Measurements from ENCODE around the gene CD72. TPM values are rescaled to one million over a fixed set of nuclear protein-coding genes. Genes with fewer than 3 reads are reported as not detected.

CD72 gene
- total RNA-seq, 1 experiment from 2014 or later = 0.95 TPM

DNA sequence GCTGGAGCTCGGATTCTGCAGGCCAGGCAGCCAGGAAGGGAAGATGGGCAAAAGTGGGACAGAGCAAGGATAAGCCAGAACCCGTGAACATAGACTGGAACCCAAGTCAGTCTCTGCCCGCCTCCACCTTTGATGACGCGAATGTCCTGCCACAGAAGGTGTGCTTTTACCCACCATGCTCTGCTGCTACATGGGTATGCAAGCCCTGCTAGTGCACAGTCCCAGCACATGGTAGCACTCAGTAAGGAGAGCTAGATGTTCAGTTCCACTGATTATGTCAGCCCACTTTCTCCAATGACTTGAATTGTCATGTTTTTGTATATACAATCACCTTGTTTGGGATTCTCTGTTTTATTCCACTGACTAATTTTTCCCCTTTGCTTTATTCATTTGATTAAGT is 11.4 kb upstream of the CD72 start:
- Mint-ChIP-seq H3K27ac (ENCODE audit: unreplicated experiment) (no peak overlapping the region), H3K27me3 (ENCODE audit: insufficient read depth, unreplicated experiment) (no peaks in the 10 kb centered on the region), H3K4me3 (ENCODE audit: unreplicated experiment) (no peak overlapping the region), H3K36me3 (ENCODE audit: insufficient read depth, unreplicated experiment) (no peaks in the 10 kb centered on the region), H3K9me3 (ENCODE audit: unreplicated experiment) (no peaks in the 10 kb centered on the region), H3K4me1 (ENCODE audit: low read depth, unreplicated experiment) (no peaks in the 10 kb centered on the region)
- Histone ChIP-seq H3K27me3 (replicated peaks; ENCODE audit: control insufficient read depth, insufficient read depth, low read length) (no peaks in the 10 kb centered on the region), H3K36me3 (ENCODE audit: control insufficient read depth, insufficient read depth, low read length) (no peaks in the 10 kb centered on the region), H3K4me3 (ENCODE audit: low read depth, low read length) (no peak overlapping the region), H3K9me3 (no peaks in the 10 kb centered on the region), H3K4me1 (no peaks in the 10 kb centered on the region)
- ChIA-PET POLR2A (interaction anchor here (0.7 kb wide), 1 partner anchor 13 kb away, joined by 6 read pairs; no protein-coding TSS in a partner anchor), CTCF (no interaction called here)
- no peak for DNase-seq
- intact Hi-C loops (cut with micrococcal nuclease; ENCODE audit: unreplicated experiment) = no loop called here
- TF ChIP-seq, protein P1, sequence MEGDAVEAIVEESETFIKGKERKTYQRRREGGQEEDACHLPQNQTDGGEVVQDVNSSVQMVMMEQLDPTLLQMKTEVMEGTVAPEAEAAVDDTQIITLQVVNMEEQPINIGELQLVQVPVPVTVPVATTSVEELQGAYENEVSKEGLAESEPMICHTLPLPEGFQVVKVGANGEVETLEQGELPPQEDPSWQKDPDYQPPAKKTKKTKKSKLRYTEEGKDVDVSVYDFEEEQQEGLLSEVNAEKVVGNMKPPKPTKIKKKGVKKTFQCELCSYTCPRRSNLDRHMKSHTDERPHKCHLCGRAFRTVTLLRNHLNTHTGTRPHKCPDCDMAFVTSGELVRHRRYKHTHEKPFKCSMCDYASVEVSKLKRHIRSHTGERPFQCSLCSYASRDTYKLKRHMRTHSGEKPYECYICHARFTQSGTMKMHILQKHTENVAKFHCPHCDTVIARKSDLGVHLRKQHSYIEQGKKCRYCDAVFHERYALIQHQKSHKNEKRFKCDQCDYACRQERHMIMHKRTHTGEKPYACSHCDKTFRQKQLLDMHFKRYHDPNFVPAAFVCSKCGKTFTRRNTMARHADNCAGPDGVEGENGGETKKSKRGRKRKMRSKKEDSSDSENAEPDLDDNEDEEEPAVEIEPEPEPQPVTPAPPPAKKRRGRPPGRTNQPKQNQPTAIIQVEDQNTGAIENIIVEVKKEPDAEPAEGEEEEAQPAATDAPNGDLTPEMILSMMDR (IDR thresholded peaks at IDR 0.05; ENCODE audit: insufficient read depth in 1 of 2, low read depth in 1 of 2, low read length in 1 of 2, severe bottlenecking in 1 of 2, unreplicated experiment in 1 of 2) = no peak
- BruUV-seq (replicated peaks) = no TSS peak

DNA sequence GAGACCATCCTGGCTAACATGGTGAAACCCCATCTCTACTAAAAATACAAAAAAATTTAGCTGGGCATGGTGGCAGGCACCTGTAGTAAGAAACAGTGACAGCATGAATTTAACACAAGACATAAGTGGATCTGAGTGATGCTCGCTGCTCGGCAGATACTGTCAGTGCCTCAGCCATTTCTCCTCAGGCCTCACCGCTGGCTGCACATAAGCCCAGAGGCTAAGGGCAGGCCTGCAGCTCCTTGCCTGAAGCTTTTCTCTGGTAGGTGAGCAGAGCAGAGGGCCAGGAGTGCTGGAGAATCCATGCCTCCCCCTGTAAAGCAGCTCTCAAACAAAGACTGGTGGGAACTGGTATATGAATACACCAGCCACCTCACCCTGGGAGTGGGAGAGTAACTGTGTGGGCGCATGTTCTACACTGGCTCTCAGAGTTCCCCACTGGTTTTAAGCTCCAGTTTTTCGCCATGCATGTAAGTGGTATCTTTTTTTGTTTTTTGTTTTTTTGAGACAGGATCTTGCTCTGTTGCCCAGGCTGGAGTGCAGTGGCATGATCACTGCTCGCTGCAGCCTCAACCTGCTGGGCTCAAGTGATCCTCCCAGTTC is 10.3 kb upstream of the CD72 start:
- Histone ChIP-seq H3K9me3 (no peaks in the 10 kb centered on the region), H3K4me1 (no peaks in the 10 kb centered on the region), H3K4me3 (ENCODE audit: low read depth, low read length) (no peak overlapping the region), H3K36me3 (ENCODE audit: control insufficient read depth, insufficient read depth, low read length) (no peaks in the 10 kb centered on the region), H3K27me3 (replicated peaks; ENCODE audit: control insufficient read depth, insufficient read depth, low read length) (no peaks in the 10 kb centered on the region)
- Mint-ChIP-seq H3K9me3 (ENCODE audit: unreplicated experiment) (no peaks in the 10 kb centered on the region), H3K27me3 (ENCODE audit: insufficient read depth, unreplicated experiment) (no peaks in the 10 kb centered on the region), H3K4me1 (ENCODE audit: low read depth, unreplicated experiment) (no peaks in the 10 kb centered on the region), H3K36me3 (ENCODE audit: insufficient read depth, unreplicated experiment) (no peaks in the 10 kb centered on the region), H3K27ac (ENCODE audit: unreplicated experiment) (no peak overlapping the region), H3K4me3 (ENCODE audit: unreplicated experiment) (no peak overlapping the region)
- intact Hi-C loops (cut with micrococcal nuclease; ENCODE audit: unreplicated experiment) = no loop called here
- ChIA-PET POLR2A (no interaction called here), CTCF (no interaction called here)
- no TSS peak for BruUV-seq (replicated peaks)
- DNase-seq = no peak
- TF ChIP-seq, protein P1 (IDR thresholded peaks at IDR 0.05; ENCODE audit: insufficient read depth in 1 of 2, low read depth in 1 of 2, low read length in 1 of 2, severe bottlenecking in 1 of 2, unreplicated experiment in 1 of 2) = no peak

DNA sequence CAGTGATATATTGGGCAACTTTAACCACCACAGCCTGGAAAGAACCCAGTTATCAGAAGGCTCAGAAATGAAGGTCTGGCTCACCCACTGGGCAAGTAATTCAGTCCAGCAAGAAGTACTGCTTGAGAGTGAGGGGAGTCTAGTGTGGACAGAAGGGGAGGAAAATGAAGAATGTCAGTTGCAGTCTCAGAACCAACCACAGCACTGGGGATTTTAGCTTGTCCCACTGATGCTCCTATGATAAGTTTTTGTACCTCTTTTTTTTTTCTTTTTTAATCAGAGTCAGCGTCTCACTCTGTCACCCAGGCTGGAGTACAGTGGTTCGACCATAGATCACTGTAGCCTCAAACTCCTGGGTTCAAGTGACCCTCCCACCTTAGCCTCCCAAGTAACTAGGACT is 9.4 kb upstream of the CD72 start:
- H3K9me3 Mint-ChIP-seq (ENCODE audit: unreplicated experiment) = no peaks in the 10 kb centered on the region
- BruUV-seq (replicated peaks) = no TSS peak
- no peaks in the 10 kb centered on the region for H3K36me3 Mint-ChIP-seq (ENCODE audit: insufficient read depth, unreplicated experiment)
- H3K27me3 Mint-ChIP-seq (ENCODE audit: insufficient read depth, unreplicated experiment) = no peaks in the 10 kb centered on the region
- Histone ChIP-seq H3K4me3 (ENCODE audit: low read depth, low read length) (no peak overlapping the region), H3K4me1 (no peaks in the 10 kb centered on the region), H3K9me3 (no peaks in the 10 kb centered on the region), H3K27me3 (replicated peaks; ENCODE audit: control insufficient read depth, insufficient read depth, low read length) (no peaks in the 10 kb centered on the region), H3K36me3 (ENCODE audit: control insufficient read depth, insufficient read depth, low read length) (no peaks in the 10 kb centered on the region)
- no peak overlapping the region for H3K27ac Mint-ChIP-seq (ENCODE audit: unreplicated experiment)
- ChIA-PET CTCF (interaction anchor here (1.1 kb wide), 1 partner anchor 24 kb away, joined by 4 read pairs; no protein-coding TSS in a partner anchor), POLR2A (no interaction called here)
- intact Hi-C loops (cut with micrococcal nuclease; ENCODE audit: unreplicated experiment) = no loop called here
- TF ChIP-seq, protein P1 (IDR thresholded peaks at IDR 0.05; ENCODE audit: insufficient read depth in 1 of 2, low read depth in 1 of 2, low read length in 1 of 2, severe bottlenecking in 1 of 2, unreplicated experiment in 1 of 2) = no peak
- no peak overlapping the region for H3K4me3 Mint-ChIP-seq (ENCODE audit: unreplicated experiment)
- no peak for DNase-seq
- H3K4me1 Mint-ChIP-seq (ENCODE audit: low read depth, unreplicated experiment) = no peaks in the 10 kb centered on the region

All from Caco-2 (cell line).